ENCODE measurements around the gene APOLD1. TPM values are rescaled to one million over a fixed set of nuclear protein-coding genes. Genes with fewer than 3 reads are reported as not detected.
"Not testable (repeated sequence)": the region's sequence is repeated elsewhere in the genome, so short reads cannot be mapped to it uniquely, and the experiment has no call there.

Gene APOLD1, protein sequence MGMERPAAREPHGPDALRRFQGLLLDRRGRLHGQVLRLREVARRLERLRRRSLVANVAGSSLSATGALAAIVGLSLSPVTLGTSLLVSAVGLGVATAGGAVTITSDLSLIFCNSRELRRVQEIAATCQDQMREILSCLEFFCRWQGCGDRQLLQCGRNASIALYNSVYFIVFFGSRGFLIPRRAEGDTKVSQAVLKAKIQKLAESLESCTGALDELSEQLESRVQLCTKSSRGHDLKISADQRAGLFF
- total RNA-seq (1 to 10 TPM; 2.5 to 4.3 TPM), polyA plus RNA-seq (1 to 10 TPM in 1 of 3 donors, under 1 TPM in 2; 0.14 to 1.4 (median 0.54) TPM), total RNA-seq (3.7 to 6.9 (median 5.7) reads per million in 6 experiments)

DNA sequence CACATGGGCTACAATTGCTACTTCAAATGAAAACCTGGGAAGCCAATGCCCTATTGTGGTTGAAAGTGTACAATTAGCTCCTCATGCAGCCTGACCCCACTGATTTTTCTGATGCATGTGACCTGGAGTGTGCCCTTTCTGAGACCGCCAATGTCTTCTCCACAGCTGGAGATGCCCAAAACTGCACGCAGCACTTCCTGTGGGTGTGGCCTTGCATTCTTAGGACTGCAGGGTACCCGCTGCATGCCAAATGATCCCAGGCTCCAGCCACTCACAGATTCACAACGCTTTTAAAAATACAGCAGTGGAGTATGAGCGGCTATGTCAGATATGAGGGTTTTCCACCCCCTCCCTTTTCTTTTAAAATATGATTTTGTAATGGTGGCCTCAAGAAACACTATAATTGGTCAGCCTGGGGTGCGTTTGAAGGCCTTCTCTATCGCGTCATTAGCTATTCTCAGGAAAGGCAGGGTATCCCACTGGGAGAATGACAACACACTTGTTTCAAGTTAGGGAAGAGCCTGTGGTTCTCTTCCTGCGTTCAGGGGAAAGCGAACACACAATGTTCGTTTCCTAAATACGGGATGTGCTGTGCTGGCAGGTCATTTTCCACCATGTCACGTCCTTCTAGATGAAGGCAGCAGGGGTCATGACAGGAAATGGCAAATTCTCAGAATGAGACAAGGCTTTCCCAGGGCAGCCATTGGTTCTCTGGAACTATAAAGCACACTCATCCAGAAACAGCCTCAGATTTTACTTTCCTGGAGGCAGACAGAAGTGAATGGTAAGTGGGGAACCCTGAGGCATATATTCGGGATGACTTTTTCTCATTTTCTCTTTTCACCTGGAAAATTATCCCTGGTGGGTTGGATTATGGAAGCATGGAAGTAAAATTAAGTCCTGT, at the start of gene APOLD1:
Gene APOLD1, plus strand, starts transcription at position 749 of the 904 bp plus-strand sequence. Its CDS starts 33 bp downstream, at position 782.
- ATAC-seq, result no peak
- Mint-ChIP-seq H3K4me3 (peak within 1 kb of the TSS; percentile 70 to 85 (median 82)), H3K27me3 (no peaks in the 10 kb centered on the region)

DNA sequence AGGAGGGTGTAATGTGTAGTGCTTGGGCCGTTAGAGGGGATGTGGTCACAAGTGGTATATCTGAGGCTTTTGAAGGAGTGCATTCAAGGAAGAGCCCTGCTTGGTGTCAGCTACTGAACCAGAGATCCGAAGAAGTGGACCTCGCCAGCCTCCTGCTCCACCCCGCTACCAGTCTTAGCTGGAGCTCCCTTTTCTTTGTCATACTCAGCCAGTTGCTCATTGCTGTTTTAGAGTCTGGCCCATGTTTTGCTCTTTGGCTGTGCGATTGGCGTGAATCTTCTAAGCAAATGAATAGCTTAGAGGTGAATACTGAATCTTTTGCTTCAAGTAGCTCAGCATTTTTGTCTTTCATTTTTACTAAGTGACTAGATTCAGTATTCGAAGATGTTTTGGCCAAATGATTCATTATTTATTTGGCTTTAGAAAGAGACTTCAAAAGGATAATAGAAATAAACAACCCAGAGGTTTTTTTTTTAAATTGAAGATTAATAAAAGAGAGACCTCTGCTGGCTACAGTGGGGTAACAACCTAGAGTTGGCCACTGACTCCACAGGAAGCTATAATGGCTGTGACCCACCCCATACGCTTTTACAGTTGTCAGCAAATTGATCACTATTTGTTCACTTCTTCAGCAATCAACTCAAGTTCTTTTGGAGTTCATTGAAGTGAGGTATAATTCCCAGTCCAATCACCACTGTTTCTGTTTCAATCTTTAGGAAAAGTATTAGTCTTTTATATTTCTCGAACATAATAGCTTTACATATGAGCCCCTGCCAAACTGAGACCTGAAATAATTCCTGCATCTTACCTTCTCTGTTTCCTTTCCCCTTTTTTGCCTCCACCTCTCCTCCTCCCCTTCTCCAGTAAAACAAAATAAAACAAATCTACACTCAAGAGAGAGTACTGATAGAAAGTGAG, 48.4 kb upstream of the APOLD1 start:
- POLR2A ChIA-PET, result interaction anchor here (0.5 to 4.0 kb wide), 27 partner anchors 8 to 470 kb away, joined by 3 to 150 read pairs (median 4); partner anchors contain the start of genes BORCS5, CDKN1B, GPR19 and LRP6
- H3K9me3 Mint-ChIP-seq, result no peaks in the 10 kb centered on the region
- peaks cover 9 to 46% (median 30%) of the 10 kb centered on the region in 4 donors for H3K4me1 Mint-ChIP-seq
- H3K36me3 Mint-ChIP-seq, result peaks cover 0 to 5% (median 0%) of the 10 kb centered on the region in 3 donors
- H3K27me3 Mint-ChIP-seq, result no peaks in the 10 kb centered on the region
- peak overlapping the region; percentile 88 to 96 (median 90) for H3K27ac Mint-ChIP-seq
- peak overlapping the region; percentile 65 to 82 (median 75) for H3K4me3 Mint-ChIP-seq
- DNase-seq, result peak in 8 of 10 donors; percentile 8 to 76 (median 54)
- peak; percentile 85 to 88 for ATAC-seq

More for the DNA sequence above, at the start of gene APOLD1:
- POLR2A ChIA-PET, result interaction anchor here (1.4 to 1.7 kb wide), 2 partner anchors 28 to 69 kb away, joined by 3 to 7 read pairs; no protein-coding TSS in a partner anchor
- DNase-seq, result no peak
- Mint-ChIP-seq H3K27ac (peak within 1 kb of the TSS in 9 of 10 donors; percentile 52 to 86 (median 78)), H3K4me1 (peaks cover 4 to 26% (median 20%) of the 10 kb centered on the region in 4 donors), H3K36me3 (no peaks in the 10 kb centered on the region), H3K9me3 (no peaks in the 10 kb centered on the region)

DNA sequence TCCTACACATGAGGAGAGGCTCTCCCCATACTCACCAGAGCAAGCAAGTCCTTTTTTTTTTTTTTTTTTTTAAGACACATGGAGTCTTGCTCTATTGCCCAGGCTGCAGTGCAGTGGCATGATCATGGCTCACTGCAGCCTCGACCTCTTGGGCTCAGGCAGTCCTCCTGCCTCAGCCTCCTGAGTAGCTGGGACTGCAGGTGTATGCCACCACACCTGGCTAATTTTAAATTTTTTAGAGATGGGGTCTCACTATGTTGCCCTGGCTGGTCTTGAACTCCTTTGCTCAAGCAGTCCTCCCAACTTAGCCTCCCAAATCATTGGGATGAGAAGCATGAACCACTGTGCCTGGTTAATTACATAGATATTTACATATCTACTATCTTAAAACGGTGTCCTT, 47.3 kb upstream of the APOLD1 start:
- ATAC-seq, DNase-seq, H3K4me3 Mint-ChIP-seq, H3K9me3 Mint-ChIP-seq, H3K36me3 Mint-ChIP-seq, H3K27me3 Mint-ChIP-seq: not testable (repeated sequence)
- peak overlapping the region in 5 of 10 donors; percentile 0 to 91 (median 89) for H3K27ac Mint-ChIP-seq
- H3K4me1 Mint-ChIP-seq, result peaks cover 9 to 46% (median 29%) of the 10 kb centered on the region in 4 donors
- POLR2A ChIA-PET, result interaction anchor here (0.5 to 4.0 kb wide), 11 partner anchors 13 to 472 kb away, joined by 3 to 150 read pairs (median 5); partner anchors contain the start of genes BORCS5, CDKN1B and LRP6

DNA sequence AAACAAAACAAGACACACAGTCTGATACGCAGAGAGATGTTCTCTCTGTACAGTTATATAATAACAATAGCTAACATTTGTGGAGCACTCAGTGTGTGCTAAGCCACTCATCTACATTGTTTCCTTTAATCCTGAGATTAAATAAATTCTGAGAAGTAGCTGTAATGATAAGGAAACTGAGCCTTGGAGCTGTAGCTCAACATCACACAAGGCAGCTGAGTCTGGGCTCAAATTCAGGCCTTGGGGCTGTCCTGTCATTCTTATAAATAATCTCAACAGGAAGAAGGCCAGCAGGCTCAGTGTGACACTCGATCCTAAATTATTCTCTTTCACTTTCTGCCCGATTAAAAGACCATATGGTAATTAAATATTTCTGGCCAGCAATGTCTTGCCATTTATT, 43.8 kb upstream of the APOLD1 start:
- Mint-ChIP-seq H3K36me3 (peaks cover 0 to 16% (median 0%) of the 10 kb centered on the region in 3 donors), H3K4me3 (no peak overlapping the region), H3K27me3 (no peaks in the 10 kb centered on the region), H3K27ac (no peak overlapping the region), H3K9me3 (no peaks in the 10 kb centered on the region), H3K4me1 (peaks cover 7 to 20% (median 12%) of the 10 kb centered on the region in 4 donors)
- POLR2A ChIA-PET, result interaction anchor here (0.7 kb wide), 1 partner anchor 17 kb away, joined by 3 read pairs; no protein-coding TSS in a partner anchor
- DNase-seq, result no peak
- ATAC-seq, result no peak

DNA sequence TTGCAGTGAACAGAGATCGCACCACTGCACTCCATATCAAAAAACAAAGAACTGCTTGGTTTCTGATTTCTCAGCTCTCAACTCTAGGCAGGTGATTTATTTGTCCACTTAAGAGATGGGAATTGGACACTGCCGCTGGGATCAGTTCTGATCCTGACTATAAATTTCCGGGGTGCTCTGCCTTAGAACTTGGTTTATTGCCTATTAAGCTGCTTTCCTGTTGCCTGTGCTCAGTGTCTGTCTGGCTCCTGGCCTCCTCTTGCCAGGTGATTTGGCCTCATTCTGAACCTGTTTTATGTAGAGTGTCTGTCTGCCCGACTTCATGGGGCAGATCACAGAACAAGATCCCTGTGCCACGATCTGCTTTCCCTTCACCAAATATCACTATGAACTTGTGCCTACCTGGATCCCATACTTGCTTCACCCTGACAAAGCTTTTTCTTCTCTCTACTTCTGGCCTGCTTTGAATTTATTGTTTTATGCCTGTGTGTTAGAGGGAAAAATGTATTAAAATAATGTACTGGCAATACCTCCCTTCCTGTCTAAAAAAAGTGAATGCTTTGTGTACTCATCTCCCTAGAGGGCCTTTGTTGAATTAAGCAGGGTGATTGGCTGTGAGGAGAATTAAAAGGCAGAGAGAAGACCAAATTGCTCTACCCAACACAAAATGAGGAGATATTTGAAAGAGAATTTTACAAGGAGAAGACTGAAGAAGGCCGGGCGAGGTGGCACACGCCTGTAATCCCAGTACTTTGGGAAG, 40.7 kb upstream of the APOLD1 start:
- DNase-seq (no peak), ATAC-seq (no peak)
- Mint-ChIP-seq H3K9me3 (no peaks in the 10 kb centered on the region), H3K27me3 (no peaks in the 10 kb centered on the region), H3K36me3 (peaks cover 0 to 20% (median 1%) of the 10 kb centered on the region in 3 donors), H3K4me3 (no peak overlapping the region), H3K4me1 (peaks cover 0 to 9% (median 6%) of the 10 kb centered on the region in 4 donors), H3K27ac (no peak overlapping the region)
- POLR2A ChIA-PET, result interaction anchor here (1.0 kb wide), 1 partner anchor 8 kb away, joined by 3 read pairs; no protein-coding TSS in a partner anchor

DNA sequence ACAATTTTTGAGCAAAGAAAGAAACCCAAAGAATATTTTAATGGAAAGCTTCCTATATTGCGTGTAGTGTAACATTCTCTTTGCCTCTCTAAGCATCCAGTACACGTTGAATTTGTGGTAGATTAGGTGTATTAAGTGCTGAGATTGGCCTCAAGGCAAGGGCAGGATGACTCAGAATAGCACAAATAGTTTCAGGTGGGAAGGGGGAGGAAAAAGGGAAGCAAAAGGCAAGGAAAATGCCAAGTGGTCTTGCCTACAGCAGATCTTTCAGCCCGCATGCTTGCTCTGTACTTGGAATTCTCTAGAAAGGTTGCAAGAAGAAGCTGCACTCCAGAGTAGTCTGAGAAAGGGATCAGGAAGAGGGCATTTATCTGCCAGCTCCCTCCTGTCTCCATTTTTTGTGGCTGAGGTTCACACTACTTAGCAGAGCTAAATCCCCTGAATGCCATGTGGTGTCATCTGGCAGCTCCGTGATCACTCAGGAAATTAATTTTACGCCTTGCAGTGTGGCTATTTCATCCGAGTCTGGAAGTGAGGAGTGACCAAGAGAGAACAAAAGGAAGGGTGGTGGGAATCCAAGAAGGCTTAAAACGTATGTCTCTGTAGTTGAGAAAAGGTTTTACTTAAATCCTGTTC, 39.8 kb upstream of the APOLD1 start:
- Mint-ChIP-seq H3K4me1 (peaks cover 0 to 9% (median 6%) of the 10 kb centered on the region in 4 donors), H3K9me3 (no peaks in the 10 kb centered on the region), H3K27me3 (no peaks in the 10 kb centered on the region), H3K36me3 (peaks cover 0 to 17% (median 2%) of the 10 kb centered on the region in 3 donors), H3K27ac (peak overlapping the region in 1 of 10 donors; percentile 43), H3K4me3 (no peak overlapping the region)
- POLR2A ChIA-PET, result interaction anchor here (0.7 to 1.1 kb wide), 3 partner anchors 9 to 76 kb away, joined by 3 read pairs; no protein-coding TSS in a partner anchor
- no peak for DNase-seq
- ATAC-seq, result no peak

DNA sequence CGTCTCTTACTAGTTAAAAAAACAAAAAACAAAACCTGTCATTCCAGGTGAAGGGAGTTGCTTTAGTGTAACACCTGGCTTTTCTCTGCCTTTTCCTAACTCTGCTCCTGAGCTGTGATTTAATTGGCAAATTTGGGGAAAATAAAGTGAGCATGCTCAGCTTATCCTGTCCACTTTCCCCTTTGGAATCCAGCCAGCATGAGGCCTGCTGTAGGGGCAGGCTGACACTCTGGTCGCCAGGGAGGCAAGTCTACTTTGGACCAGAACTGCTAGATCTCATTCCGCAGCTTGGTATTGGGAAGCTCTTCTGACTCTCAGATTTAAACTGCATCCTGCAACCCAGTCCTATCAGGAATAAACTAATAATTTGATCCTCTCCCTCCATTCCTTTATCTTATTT, 38.2 kb upstream of the APOLD1 start:
- DNase-seq (no peak), ATAC-seq (no peak)
- Mint-ChIP-seq H3K36me3 (peaks cover 0 to 15% (median 2%) of the 10 kb centered on the region in 3 donors), H3K4me1 (peaks cover 0 to 9% (median 1%) of the 10 kb centered on the region in 4 donors), H3K4me3 (no peak overlapping the region), H3K27me3 (no peaks in the 10 kb centered on the region), H3K9me3 (no peaks in the 10 kb centered on the region), H3K27ac (no peak overlapping the region)
- POLR2A ChIA-PET, result interaction anchor here (0.6 kb wide), 1 partner anchor 101 kb away, joined by 4 read pairs; no protein-coding TSS in a partner anchor

DNA sequence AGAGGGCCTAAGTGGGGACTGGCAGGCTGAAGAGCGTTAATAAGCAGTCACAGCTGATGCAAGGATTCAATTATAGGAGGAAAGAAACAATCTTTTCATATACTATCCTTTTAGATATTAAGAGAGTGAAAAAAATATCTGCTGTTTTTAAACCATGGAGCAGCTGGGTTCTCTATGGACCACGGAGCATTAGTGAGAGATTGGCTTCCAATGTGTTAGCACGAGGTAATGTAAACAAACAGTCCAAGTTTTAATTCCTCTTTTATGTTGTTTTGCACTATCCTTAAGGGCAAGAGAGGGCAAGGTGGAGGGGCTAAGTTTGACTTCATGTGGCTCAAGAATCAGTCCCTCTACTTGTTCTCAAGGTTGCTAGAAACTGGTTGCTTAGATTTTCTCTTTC, 37.4 kb upstream of the APOLD1 start:
- H3K27ac Mint-ChIP-seq, result no peak overlapping the region

DNA sequence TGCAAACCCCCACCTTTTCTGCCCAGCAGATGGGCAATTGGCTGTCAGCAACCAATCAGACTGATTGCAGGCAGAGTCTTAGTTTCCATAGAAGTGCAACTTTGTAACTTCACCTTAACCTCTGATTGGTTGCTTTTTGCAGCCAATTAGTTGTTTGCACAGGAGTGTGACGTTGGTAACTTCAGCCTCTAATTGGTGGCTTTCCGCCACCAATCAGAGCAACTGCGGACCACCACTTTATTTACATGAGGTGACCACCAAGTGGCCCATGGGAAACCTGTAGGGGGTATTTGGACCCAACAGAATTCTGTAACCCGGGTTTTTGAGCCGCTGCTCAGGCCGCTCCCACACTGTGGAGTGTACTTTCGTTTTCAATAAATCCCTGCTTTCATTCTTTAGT, 36.0 kb upstream of the APOLD1 start:
- Mint-ChIP-seq H3K4me1 (peaks cover 0 to 7% (median 1%) of the 10 kb centered on the region in 4 donors), H3K27ac (no peak overlapping the region), H3K4me3 (no peak overlapping the region), H3K27me3 (no peaks in the 10 kb centered on the region), H3K9me3 (no peaks in the 10 kb centered on the region), H3K36me3 (peaks cover 0 to 9% (median 2%) of the 10 kb centered on the region in 3 donors)
- POLR2A ChIA-PET, result no interaction called here
- no peak for DNase-seq
- ATAC-seq, result no peak

More for the DNA sequence above, 37.4 kb upstream of the APOLD1 start:
- Mint-ChIP-seq H3K4me1 (peaks cover 0 to 9% (median 1%) of the 10 kb centered on the region in 4 donors), H3K9me3 (no peaks in the 10 kb centered on the region), H3K27me3 (no peaks in the 10 kb centered on the region), H3K4me3 (no peak overlapping the region), H3K36me3 (peaks cover 0 to 12% (median 2%) of the 10 kb centered on the region in 3 donors)
- ATAC-seq (no peak), DNase-seq (no peak)
- POLR2A ChIA-PET, result no interaction called here

DNA sequence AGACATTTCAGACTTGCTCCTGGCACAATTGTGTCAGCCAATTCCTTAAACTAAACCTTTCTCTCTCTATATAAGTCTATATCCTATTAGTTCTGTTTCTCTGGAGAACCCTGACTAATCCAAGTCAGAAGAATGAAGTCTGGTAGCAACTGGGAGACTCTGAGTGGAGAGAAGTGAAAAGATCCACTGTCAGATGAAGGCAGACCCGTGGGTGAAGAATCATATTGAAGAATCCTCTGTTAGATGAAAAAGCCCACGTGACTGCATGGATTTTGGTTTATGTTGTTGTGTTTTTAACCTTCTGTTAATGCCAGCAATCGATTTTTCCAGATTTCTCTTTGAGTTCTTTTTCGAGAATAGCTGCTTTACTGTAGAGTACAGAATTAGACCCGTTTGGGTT, 29.5 kb upstream of the APOLD1 start:
- H3K36me3 Mint-ChIP-seq, result no peaks in the 10 kb centered on the region
- no peaks in the 10 kb centered on the region for H3K4me1 Mint-ChIP-seq
- POLR2A ChIA-PET, result interaction anchor here (0.6 kb wide), 1 partner anchor 142 kb away, joined by 3 read pairs; no protein-coding TSS in a partner anchor
- ATAC-seq (no peak), DNase-seq (no peak)
- no peak overlapping the region for H3K4me3 Mint-ChIP-seq
- H3K27ac Mint-ChIP-seq, result peak overlapping the region in 1 of 10 donors; percentile 65
- H3K27me3 Mint-ChIP-seq, result no peaks in the 10 kb centered on the region
- no peaks in the 10 kb centered on the region for H3K9me3 Mint-ChIP-seq
